CD4-positive, alpha-beta T cell treated with Interleukin-10 for 1 hour (primary cell): ENCODE data around the gene ENDOV.
A peak's percentile ranks its signal among the peaks of the same experiment; 100 is the strongest.

ENCODE experiments used
- DNase-seq: peaks from one replicate; pipeline ENCODE4 v3.0.0-alpha.2; 2020

Gene ENDOV

GRCh38 chr17:80432350-80432955 lies 17.5 kb downstream of the ENDOV start:
- no peak for DNase-seq

- no peak for DNase-seq
These were observed 18.1 kb downstream of the ENDOV start for GRCh38 chr17:80432961-80433550.

GRCh38 chr17:80433916-80434666 lies 19.1 kb downstream of the ENDOV start:
- no peak for DNase-seq

GRCh38 chr17:80437532-80437931 lies 22.6 kb downstream of the ENDOV start:
- DNase-seq: no peak

GRCh38 chr17:80438806-80439205 lies 23.8 kb downstream of the ENDOV start:
- DNase-seq: no peak

- DNase-seq: no peak
These were observed 24.5 kb downstream of the ENDOV start for GRCh38 chr17:80439499-80439898.

GRCh38 chr17:80441133-80441578 lies 26.2 kb downstream of the ENDOV start:
- DNase-seq: peak; percentile 40

- no peak for DNase-seq
These were observed 26.8 kb downstream of the ENDOV start for GRCh38 chr17:80441598-80442322.

GRCh38 chr17:80442323-80442659 lies 27.3 kb downstream of the ENDOV start:
- DNase-seq: no peak

GRCh38 chr17:80442764-80443163 lies 27.8 kb downstream of the ENDOV start:
- no peak for DNase-seq

GRCh38 chr17:80443498-80443897 lies 28.5 kb downstream of the ENDOV start:
- no peak for DNase-seq

- no peak for DNase-seq
These were observed 29.1 kb downstream of the ENDOV start for GRCh38 chr17:80443916-80444643.

- no peak for DNase-seq
These were observed 29.6 kb downstream of the ENDOV start for GRCh38 chr17:80444644-80444979.

- no peak for DNase-seq
These were observed 30.2 kb downstream of the ENDOV start for GRCh38 chr17:80445007-80445725.

- DNase-seq: no peak
These were observed 30.8 kb downstream of the ENDOV start for GRCh38 chr17:80445726-80446110.

- no peak for DNase-seq
These were observed 31.9 kb downstream of the ENDOV start for GRCh38 chr17:80446645-80447405.

- DNase-seq: no peak
These were observed 32.8 kb downstream of the ENDOV start for GRCh38 chr17:80447790-80448189.

GRCh38 chr17:80449194-80449929 lies 34.4 kb downstream of the ENDOV start:
- no peak for DNase-seq

GRCh38 chr17:80449930-80450576 lies 35.1 kb downstream of the ENDOV start:
- DNase-seq: no peak

GRCh38 chr17:80451104-80451775 lies 36.3 kb downstream of the ENDOV start:
- no peak for DNase-seq
